ENCODE results near the gene FKBP1B.

DNA sequence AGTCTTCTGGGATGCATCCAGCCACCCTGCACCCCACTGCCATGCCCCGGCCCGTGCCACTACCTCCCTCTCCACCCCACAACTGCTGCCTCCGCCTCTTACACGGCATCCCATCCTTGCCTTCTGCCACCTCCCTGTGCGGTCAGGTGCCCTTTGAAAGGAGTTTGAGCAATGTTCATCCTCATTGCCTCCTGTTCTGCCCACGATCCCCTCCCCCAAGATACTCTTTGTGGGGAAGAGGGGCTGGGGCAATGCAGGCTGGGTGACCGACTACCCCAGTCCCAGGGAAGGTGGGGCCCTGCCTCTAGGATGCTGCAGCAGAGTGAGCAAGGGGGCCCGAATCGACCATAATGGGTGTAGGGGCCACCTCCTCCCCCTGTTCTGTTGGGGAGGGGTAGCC is 31.3 kb upstream of the FKBP1B start:
- TF ChIP-seq, protein P1, sequence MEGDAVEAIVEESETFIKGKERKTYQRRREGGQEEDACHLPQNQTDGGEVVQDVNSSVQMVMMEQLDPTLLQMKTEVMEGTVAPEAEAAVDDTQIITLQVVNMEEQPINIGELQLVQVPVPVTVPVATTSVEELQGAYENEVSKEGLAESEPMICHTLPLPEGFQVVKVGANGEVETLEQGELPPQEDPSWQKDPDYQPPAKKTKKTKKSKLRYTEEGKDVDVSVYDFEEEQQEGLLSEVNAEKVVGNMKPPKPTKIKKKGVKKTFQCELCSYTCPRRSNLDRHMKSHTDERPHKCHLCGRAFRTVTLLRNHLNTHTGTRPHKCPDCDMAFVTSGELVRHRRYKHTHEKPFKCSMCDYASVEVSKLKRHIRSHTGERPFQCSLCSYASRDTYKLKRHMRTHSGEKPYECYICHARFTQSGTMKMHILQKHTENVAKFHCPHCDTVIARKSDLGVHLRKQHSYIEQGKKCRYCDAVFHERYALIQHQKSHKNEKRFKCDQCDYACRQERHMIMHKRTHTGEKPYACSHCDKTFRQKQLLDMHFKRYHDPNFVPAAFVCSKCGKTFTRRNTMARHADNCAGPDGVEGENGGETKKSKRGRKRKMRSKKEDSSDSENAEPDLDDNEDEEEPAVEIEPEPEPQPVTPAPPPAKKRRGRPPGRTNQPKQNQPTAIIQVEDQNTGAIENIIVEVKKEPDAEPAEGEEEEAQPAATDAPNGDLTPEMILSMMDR (IDR thresholded peaks at IDR 0.05), result no peak
- TF ChIP-seq POLR2A (IDR thresholded peaks at IDR 0.05), result no peak
